ENCODE measurements around the gene DUSP8.

The DUSP8 gene

DNA sequence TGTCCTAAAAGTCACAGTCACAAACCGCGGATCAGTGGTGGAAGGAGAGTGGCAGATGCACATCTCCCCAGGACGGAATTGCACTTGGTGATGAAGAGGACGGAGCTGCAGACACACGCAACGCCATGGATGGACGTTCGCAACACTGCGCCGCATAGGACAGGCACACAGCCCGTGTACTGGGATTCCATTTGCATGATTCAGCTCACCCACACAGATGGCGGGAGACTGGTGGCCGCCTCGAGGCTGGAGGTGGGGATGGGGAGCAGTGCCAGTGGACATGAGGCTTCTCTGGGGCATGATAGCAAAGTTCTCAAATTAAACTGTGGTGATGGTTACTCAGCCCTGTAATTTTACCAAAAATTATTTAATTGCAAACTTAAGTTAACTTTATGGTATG is 37.4 kb downstream of the DUSP8 start:
- TF ChIP-seq, protein P1, sequence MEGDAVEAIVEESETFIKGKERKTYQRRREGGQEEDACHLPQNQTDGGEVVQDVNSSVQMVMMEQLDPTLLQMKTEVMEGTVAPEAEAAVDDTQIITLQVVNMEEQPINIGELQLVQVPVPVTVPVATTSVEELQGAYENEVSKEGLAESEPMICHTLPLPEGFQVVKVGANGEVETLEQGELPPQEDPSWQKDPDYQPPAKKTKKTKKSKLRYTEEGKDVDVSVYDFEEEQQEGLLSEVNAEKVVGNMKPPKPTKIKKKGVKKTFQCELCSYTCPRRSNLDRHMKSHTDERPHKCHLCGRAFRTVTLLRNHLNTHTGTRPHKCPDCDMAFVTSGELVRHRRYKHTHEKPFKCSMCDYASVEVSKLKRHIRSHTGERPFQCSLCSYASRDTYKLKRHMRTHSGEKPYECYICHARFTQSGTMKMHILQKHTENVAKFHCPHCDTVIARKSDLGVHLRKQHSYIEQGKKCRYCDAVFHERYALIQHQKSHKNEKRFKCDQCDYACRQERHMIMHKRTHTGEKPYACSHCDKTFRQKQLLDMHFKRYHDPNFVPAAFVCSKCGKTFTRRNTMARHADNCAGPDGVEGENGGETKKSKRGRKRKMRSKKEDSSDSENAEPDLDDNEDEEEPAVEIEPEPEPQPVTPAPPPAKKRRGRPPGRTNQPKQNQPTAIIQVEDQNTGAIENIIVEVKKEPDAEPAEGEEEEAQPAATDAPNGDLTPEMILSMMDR (IDR thresholded peaks at IDR 0.05), result no peak

DNA sequence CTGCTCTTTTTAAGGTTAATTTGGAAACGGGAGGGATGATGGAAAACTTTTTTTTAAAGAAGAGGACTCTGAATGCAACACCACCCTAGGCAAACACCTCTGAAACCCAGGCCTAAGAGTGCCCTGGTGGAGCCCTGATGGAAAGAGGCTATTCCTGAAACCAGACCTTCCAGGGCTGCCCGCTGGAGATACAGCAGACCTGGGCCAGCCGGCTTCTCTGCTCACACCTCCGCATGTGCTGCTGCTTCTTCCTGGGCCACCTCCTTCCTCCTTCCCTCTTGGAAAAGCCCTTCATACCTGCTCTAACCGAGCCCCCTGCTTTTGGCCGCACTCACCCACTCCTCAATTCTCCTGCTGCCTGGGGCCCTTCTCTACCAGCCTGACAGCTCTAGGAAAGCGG is 37.9 kb downstream of the DUSP8 start:
- TF ChIP-seq, protein P1 (IDR thresholded peaks at IDR 0.05), result no peak

- TF ChIP-seq, protein P1 (IDR thresholded peaks at IDR 0.05), result no peak
These were observed 38.7 kb downstream of the DUSP8 start for GRCh38 chr11:1533342-1533725.

GRCh38 chr11:1532606-1533341 is 39.3 kb downstream of the DUSP8 start:
- TF ChIP-seq, protein P1 (IDR thresholded peaks at IDR 0.05), result no peak

- TF ChIP-seq, protein P1 (IDR thresholded peaks at IDR 0.05), result no peak
These were observed 40.0 kb downstream of the DUSP8 start for GRCh38 chr11:1532014-1532586.

GRCh38 chr11:1531449-1532013 is 40.5 kb downstream of the DUSP8 start:
- TF ChIP-seq, protein P1 (IDR thresholded peaks at IDR 0.05), result no peak

DNA sequence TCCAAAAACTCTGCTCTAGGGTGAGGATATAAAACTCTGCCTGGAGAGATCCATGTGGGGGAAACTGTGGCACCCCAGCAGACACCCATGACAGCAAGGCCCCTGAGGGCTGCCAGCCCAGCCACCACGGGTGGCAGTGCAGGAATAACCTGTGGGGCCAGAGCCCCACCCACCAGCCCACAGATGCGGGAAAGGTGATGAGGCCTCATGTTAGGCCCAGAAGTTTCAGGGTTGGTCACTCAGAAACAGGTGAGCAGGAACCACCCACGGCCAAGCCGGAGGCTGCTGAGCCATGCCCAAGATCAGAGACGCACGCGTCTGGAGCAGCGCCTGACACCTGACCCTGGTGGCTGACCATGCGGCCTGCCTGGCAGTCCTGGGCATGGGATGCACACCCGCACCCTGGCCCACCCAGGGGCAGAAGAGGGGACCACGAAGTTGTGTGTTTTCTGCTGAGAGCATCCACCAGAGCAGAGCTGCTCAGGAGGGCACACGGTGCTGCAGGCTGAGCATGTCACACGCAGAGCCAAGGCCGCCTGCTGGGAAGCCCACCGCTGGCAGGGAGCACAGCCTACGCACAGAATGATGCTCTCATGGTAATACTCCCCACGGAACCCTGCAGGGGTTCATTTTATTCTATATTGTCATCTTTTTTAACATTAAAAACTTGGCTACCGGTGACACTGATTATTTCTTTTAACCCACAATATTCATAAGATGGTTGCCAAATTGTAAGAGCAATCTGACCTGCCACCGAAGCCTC is 41.2 kb downstream of the DUSP8 start:
- TF ChIP-seq, protein P1 (IDR thresholded peaks at IDR 0.05), result no peak

Data from LNCAP (cell line).